IPS DF 6.9 (cell line): ENCODE data around the gene SMPDL3B.

Experiments
- DNase-seq: peaks from one replicate; pipeline ENCODE4 v3.0.0-alpha.2; 2013; ENCODE audit warnings: low read depth, low spot score
- H3K27ac ChIP-seq: one replicate; pipeline ENCODE4 v1.5.1; 2013; ENCODE audit warnings: low read length, control low read depth
- H3K27me3 ChIP-seq: 2 replicates; pipeline ENCODE4 v1.6.1; 2013; ENCODE audit warnings: mild to moderate bottlenecking, low read length; ENCODE audit not compliant: control insufficient read depth, insufficient read depth
- H3K36me3 ChIP-seq: 2 replicates; pipeline ENCODE4 v1.6.1; 2013; ENCODE audit warnings: low read length; ENCODE audit not compliant: control insufficient read depth, insufficient read depth
- H3K4me1 ChIP-seq: 2 replicates; pipeline ENCODE4 v1.6.1; 2013; ENCODE audit warnings: low read length; ENCODE audit not compliant: control insufficient read depth, insufficient read depth
- H3K4me3 ChIP-seq: 2 replicates; pipeline ENCODE4 v1.5.1; 2013; ENCODE audit warnings: mild to moderate bottlenecking, low read length
- H3K9me3 ChIP-seq: 2 replicates; pipeline ENCODE4 v1.6.1; 2013; ENCODE audit warnings: low read length, inconsistent platforms; ENCODE audit not compliant: control insufficient read depth, insufficient read depth
- WGBS: extraction: QIAGEN DNeasy Blood & Tissue Kit; methylation state at CpG from one replicate; pipeline ENCODE4 v1.1.7; 2013; ENCODE audit warnings: mixed read lengths, missing lambda C conversion rate; ENCODE audit not compliant: insufficient read length, insufficient coverage; 5-methylcytosine and 5-hydroxymethylcytosine counted together

The SMPDL3B gene

GRCh38 chr1:27906759-27907158 is 28.0 kb upstream of the SMPDL3B start:
- Histone ChIP-seq H3K36me3 (peaks cover 18% of the 10 kb centered on the region), H3K4me1 (no peaks in the 10 kb centered on the region), H3K27ac (no peak overlapping the region), H3K4me3 (no peak overlapping the region), H3K9me3 (no peaks in the 10 kb centered on the region), H3K27me3 (no peaks in the 10 kb centered on the region)
- WGBS: no CpG with 5 or more reads among the region's 2 CpGs
- no peak for DNase-seq

GRCh38 chr1:27912429-27912828 is 22.4 kb upstream of the SMPDL3B start:
- WGBS: no CpG with 5 or more reads among the region's 1 CpG
- no peak for DNase-seq
- Histone ChIP-seq H3K27ac (no peak overlapping the region), H3K27me3 (no peaks in the 10 kb centered on the region), H3K4me1 (no peaks in the 10 kb centered on the region), H3K4me3 (no peak overlapping the region), H3K9me3 (no peaks in the 10 kb centered on the region), H3K36me3 (peaks cover 10% of the 10 kb centered on the region)

- WGBS: no CpG with 5 or more reads among the region's 7 CpGs
Observed at GRCh38 chr1:27915082-27915575, 19.7 kb upstream of the SMPDL3B start.

DNA sequence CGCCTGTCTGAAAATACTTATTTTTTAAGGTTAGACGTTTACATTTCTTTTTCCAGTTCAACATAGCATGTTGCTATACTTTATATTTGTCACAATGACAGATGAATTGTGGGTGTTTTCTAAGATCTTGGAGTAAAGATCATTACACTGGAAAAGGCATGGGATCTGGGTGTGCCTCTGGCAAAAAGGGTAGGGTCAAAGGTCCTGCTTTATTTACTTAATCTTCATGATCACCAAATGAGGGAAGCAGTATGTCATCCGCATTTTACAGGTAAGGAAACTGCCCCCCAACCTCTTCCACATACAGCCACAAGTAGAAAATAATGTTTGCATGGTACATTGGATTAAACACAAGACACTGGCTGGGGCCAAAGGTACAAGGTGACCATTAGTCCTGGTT is 12.5 kb upstream of the SMPDL3B start:
- no peak overlapping the region for H3K4me3 ChIP-seq
- no peaks in the 10 kb centered on the region for H3K36me3 ChIP-seq
- no peaks in the 10 kb centered on the region for H3K4me1 ChIP-seq
- DNase-seq: no peak
- H3K27ac ChIP-seq: no peak overlapping the region
- no peaks in the 10 kb centered on the region for H3K9me3 ChIP-seq
- no peaks in the 10 kb centered on the region for H3K27me3 ChIP-seq
- WGBS: no CpG with 5 or more reads among the region's 3 CpGs

More at GRCh38 chr1:27915082-27915575, 19.7 kb upstream of the SMPDL3B start:
- Histone ChIP-seq H3K27ac (no peak overlapping the region), H3K9me3 (no peaks in the 10 kb centered on the region), H3K27me3 (no peaks in the 10 kb centered on the region), H3K4me1 (no peaks in the 10 kb centered on the region), H3K36me3 (no peaks in the 10 kb centered on the region), H3K4me3 (no peak overlapping the region)
- no peak for DNase-seq

- Histone ChIP-seq H3K9me3 (no peaks in the 10 kb centered on the region), H3K4me3 (no peak overlapping the region), H3K27me3 (no peaks in the 10 kb centered on the region), H3K27ac (no peak overlapping the region), H3K4me1 (no peaks in the 10 kb centered on the region; the same call in 1 of the 2 replicates), H3K36me3 (no peaks in the 10 kb centered on the region)
- WGBS: no CpG with 5 or more reads among the region's 5 CpGs
- no peak for DNase-seq
Observed at GRCh38 chr1:27928216-27928954, 6.4 kb upstream of the SMPDL3B start.

- Histone ChIP-seq H3K36me3 (no peaks in the 10 kb centered on the region), H3K4me3 (no peak overlapping the region), H3K9me3 (no peaks in the 10 kb centered on the region), H3K4me1 (no peaks in the 10 kb centered on the region; the same call in 1 of the 2 replicates), H3K27ac (no peak overlapping the region), H3K27me3 (no peaks in the 10 kb centered on the region)
- no peak for DNase-seq
- WGBS: no CpG with 5 or more reads among the region's 6 CpGs
Observed at GRCh38 chr1:27931184-27931583, 3.6 kb upstream of the SMPDL3B start.

DNA sequence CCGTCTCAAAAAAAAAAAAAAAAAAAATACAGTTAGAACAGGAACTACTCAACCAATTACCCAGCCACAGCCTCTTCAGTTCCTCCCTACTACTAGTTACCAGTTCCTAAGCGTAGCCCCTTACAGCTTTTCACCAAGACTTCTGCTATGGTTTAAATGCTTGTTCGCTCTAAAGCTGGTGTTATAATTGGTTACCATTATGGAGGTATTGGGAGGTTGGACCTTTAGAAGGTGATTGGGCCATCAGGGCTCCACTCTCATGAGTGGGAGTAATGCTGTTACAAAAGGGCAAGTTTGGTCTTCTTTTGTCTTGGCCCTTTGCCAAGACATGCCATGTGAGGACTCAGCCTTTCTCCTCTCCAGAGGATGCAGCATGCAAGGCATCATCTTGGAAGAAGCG is 3.0 kb upstream of the SMPDL3B start:
- DNase-seq: no peak
- H3K27ac ChIP-seq: no peak overlapping the region
- H3K9me3 ChIP-seq: no peaks in the 10 kb centered on the region
- H3K4me1 ChIP-seq: no peaks in the 10 kb centered on the region; the same call in 1 of the 2 replicates
- H3K36me3 ChIP-seq: no peaks in the 10 kb centered on the region
- WGBS: no CpG with 5 or more reads among the region's 4 CpGs
- H3K27me3 ChIP-seq: no peaks in the 10 kb centered on the region
- H3K4me3 ChIP-seq: no peak overlapping the region

DNA sequence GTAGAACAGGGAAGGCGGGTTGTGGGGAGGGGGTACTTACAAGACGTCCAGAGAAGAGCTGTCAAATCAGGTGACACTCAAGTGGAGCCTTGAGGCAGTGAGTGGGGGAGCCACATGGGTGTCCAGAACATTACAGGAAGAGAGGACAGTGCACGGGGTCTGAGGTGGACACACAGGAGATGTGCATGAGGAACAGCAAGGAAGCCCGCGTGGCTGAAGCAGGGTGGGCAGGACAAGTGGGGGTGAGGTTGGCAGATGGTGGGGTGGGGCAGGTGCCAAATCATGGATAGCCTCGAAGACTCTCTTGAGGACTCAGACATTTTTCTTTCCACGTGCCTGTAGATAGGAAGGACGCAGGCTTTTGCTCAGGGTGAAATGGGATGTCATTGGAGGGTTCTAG is 921 bp downstream of the SMPDL3B start:
- Histone ChIP-seq H3K27me3 (no peaks in the 10 kb centered on the region), H3K4me3 (peak overlapping the region; percentile 39; the same call in 1 of the 2 replicates), H3K9me3 (no peaks in the 10 kb centered on the region), H3K27ac (no peak overlapping the region), H3K4me1 (peaks cover 5% of the 10 kb centered on the region), H3K36me3 (no peaks in the 10 kb centered on the region)
- no peak for DNase-seq
- WGBS: no CpG with 5 or more reads among the region's 8 CpGs

DNA sequence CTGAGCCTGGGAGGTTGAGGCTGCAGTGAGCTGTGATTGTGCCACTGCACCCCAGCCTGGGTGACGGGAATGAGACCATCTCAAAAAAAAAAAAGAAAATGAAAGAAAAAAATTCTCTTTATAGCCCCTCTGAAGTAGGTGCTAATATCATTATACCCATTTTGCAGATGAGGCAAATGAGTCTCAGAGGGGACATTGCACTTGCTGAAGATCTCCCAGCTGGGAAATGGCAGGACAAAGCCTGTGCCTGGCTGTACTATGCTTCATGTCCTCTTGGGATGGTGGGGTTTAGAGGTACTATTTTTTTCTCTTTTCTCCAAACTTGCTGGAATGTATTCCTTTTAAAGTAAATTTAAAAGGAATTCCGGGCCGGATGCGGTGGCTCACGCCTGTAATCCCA is 1.6 kb downstream of the SMPDL3B start:
- H3K9me3 ChIP-seq: no peaks in the 10 kb centered on the region
- no CpG with 5 or more reads among the region's 5 CpGs for WGBS
- no peak overlapping the region for H3K4me3 ChIP-seq

GRCh38 chr1:27937524-27937836 is 2.7 kb downstream of the SMPDL3B start:
- Histone ChIP-seq H3K27ac (no peak overlapping the region), H3K4me1 (peaks cover 5% of the 10 kb centered on the region), H3K9me3 (no peaks in the 10 kb centered on the region), H3K27me3 (no peaks in the 10 kb centered on the region), H3K4me3 (no peak overlapping the region), H3K36me3 (peaks cover 6% of the 10 kb centered on the region; the same call in 1 of the 2 replicates)
- DNase-seq: no peak
- WGBS: no CpG with 5 or more reads among the region's 1 CpG

More for the DNA sequence above, 1.6 kb downstream of the SMPDL3B start:
- Histone ChIP-seq H3K27ac (no peak overlapping the region), H3K36me3 (0 out of 2 replicates have a peak, but pooled peaks cover under 1% of the 10 kb centered on the region), H3K4me1 (peaks cover 5% of the 10 kb centered on the region), H3K27me3 (no peaks in the 10 kb centered on the region)
- no peak for DNase-seq

GRCh38 chr1:27938488-27938887 is 3.7 kb downstream of the SMPDL3B start:
- Histone ChIP-seq H3K4me3 (no peak overlapping the region), H3K27me3 (no peaks in the 10 kb centered on the region), H3K4me1 (peaks cover 5% of the 10 kb centered on the region; the same call in 1 of the 2 replicates), H3K27ac (no peak overlapping the region), H3K9me3 (no peaks in the 10 kb centered on the region), H3K36me3 (peaks cover 6% of the 10 kb centered on the region)
- DNase-seq: no peak
- no CpG with 5 or more reads among the region's 4 CpGs for WGBS
